MCF 10A (cell line): ENCODE results near the gene ANKRD23. TPM values are rescaled to one million over a fixed set of nuclear protein-coding genes. Genes with fewer than 3 reads are reported as not detected.
"Not testable (repeated sequence)": the region's sequence is repeated elsewhere in the genome, so short reads cannot be mapped to it uniquely, and the experiment has no call there.

Source experiments
- BruUV-seq: library from RNA; stranded (reverse); fragments of 400-500 nt; replicated peaks from 2 replicates; lab custom pipeline; 2021; lab: Mats Ljungman, UMichigan
- CTCF ChIA-PET: fragments of 300-600 bp; sonication (Branson Sonifier 250); formaldehyde crosslinking; extraction: SDS; loops from one replicate; lab custom pipeline; 2021; ENCODE audit warnings: antibody characterized with exemption, inconsistent platforms; lab: Yijun Ruan, JAX
- POLR2A ChIA-PET: fragments of 300-600, 350-650 bp; sonication (Branson Sonifier 250); formaldehyde crosslinking; extraction: SDS; loops from one replicate; lab custom pipeline; 2020; ENCODE audit warnings: antibody characterized with exemption, inconsistent platforms; lab: Yijun Ruan, JAX
- DNase-seq: peaks from one replicate; pipeline ENCODE4 v3.0.0-alpha.2; 2018; ENCODE audit not compliant: unreplicated experiment
- H3K27ac Mint-ChIP-seq: one replicate; pipeline ENCODE4 v1.8.0; 2022; ENCODE audit warnings: mild to moderate bottlenecking, low read depth, mixed read lengths; ENCODE audit not compliant: unreplicated experiment
- H3K27me3 Mint-ChIP-seq: one replicate; pipeline ENCODE4 v1.8.0; 2022; ENCODE audit warnings: mixed read lengths; ENCODE audit not compliant: insufficient read depth, unreplicated experiment
- H3K36me3 Mint-ChIP-seq: one replicate; pipeline ENCODE4 v1.8.0; 2022; ENCODE audit warnings: mild to moderate bottlenecking, moderate library complexity, mixed read lengths; ENCODE audit not compliant: insufficient read depth, unreplicated experiment
- H3K4me1 Mint-ChIP-seq: one replicate; pipeline ENCODE4 v1.8.0; 2022; ENCODE audit warnings: mixed read lengths; ENCODE audit not compliant: insufficient read depth, unreplicated experiment
- H3K4me3 Mint-ChIP-seq: one replicate; pipeline ENCODE4 v1.8.0; 2022; ENCODE audit warnings: mild to moderate bottlenecking, moderate library complexity, mixed read lengths; ENCODE audit not compliant: unreplicated experiment
- H3K9me3 Mint-ChIP-seq: one replicate; pipeline ENCODE4 v1.8.0; 2022; ENCODE audit warnings: mixed read lengths; ENCODE audit not compliant: unreplicated experiment
- CTCF ChIP-seq: fragments of 200-600 bp; IDR thresholded peaks from one replicate; pipeline ENCODE4 v1.8.0; 2022; ENCODE audit warnings: antibody characterized with exemption, mild to moderate bottlenecking; ENCODE audit not compliant: unreplicated experiment
- intact Hi-C: fragments of 100-400 bp; cut with micrococcal nuclease; formaldehyde crosslinking; loops from 2 replicates; pipeline ENCODE4 v1.14.1; 2022
- total RNA-seq: library from RNA; stranded (reverse); gene quantifications from 2 replicates; pipeline ENCODE4 v1.2.3, GENCODE V29; 2022

Gene ANKRD23
- total RNA-seq, 1 experiment from 2014 or later, result 3.4 TPM

- Mint-ChIP-seq H3K36me3 (peaks cover 5% of the 10 kb centered on the region), H3K27ac (no peak overlapping the region), H3K27me3 (no peaks in the 10 kb centered on the region), H3K4me3 (no peak overlapping the region), H3K9me3 (no peaks in the 10 kb centered on the region), H3K4me1 (no peaks in the 10 kb centered on the region)
- ChIA-PET CTCF (interaction anchor here (0.6 to 1.5 kb wide), 4 partner anchors 44 to 236 kb away, joined by 3 to 5 read pairs (median 3); partner anchors contain the start of gene CNNM4), POLR2A (interaction anchor here (1.0 kb wide), 1 partner anchor 9 kb away, joined by 3 read pairs; no protein-coding TSS in a partner anchor)
- intact Hi-C loops, result loop anchor here (10.0 kb wide), 1 partner anchor 72 kb away; no protein-coding TSS in a partner anchor
- no TSS peak for BruUV-seq
- TF ChIP-seq CTCF, result no peak
- no peak for DNase-seq
These were observed 37.2 kb downstream of the ANKRD23 start for GRCh38 chr2:96806468-96807126.

GRCh38 chr2:96805946-96806345, 37.9 kb downstream of the ANKRD23 start:
- not testable (repeated sequence) for DNase-seq, H3K36me3 Mint-ChIP-seq, H3K27me3 Mint-ChIP-seq, H3K4me3 Mint-ChIP-seq, H3K27ac Mint-ChIP-seq, H3K4me1 Mint-ChIP-seq, BruUV-seq, H3K9me3 Mint-ChIP-seq
- ChIA-PET CTCF (interaction anchor here (0.7 to 1.5 kb wide), 3 partner anchors 45 to 236 kb away, joined by 3 to 5 read pairs (median 5); partner anchors contain the start of gene CNNM4), POLR2A (interaction anchor here (1.0 kb wide), 1 partner anchor 9 kb away, joined by 3 read pairs; no protein-coding TSS in a partner anchor)
- intact Hi-C loops, result loop anchor here (10.0 kb wide), 1 partner anchor 71 kb away; no protein-coding TSS in a partner anchor

- no peak for DNase-seq
- intact Hi-C loops, result loop anchor here (5.0 to 10.0 kb wide), 2 partner anchors 70 to 188 kb away; no protein-coding TSS in a partner anchor
- Mint-ChIP-seq H3K4me3 (no peak overlapping the region), H3K27me3 (no peaks in the 10 kb centered on the region), H3K27ac (no peak overlapping the region), H3K4me1 (no peaks in the 10 kb centered on the region), H3K36me3 (peaks cover 5% of the 10 kb centered on the region), H3K9me3 (no peaks in the 10 kb centered on the region)
- CTCF ChIA-PET, result interaction anchor here (0.6 to 1.2 kb wide), 3 partner anchors 42 to 150 kb away, joined by 3 to 6 read pairs (median 4); no protein-coding TSS in a partner anchor
- BruUV-seq, result no TSS peak
- POLR2A ChIA-PET, result interaction anchor here (1.5 kb wide), 1 partner anchor 10 kb away, joined by 5 read pairs; no protein-coding TSS in a partner anchor
- no peak for TF ChIP-seq CTCF
These were observed 38.8 kb downstream of the ANKRD23 start for GRCh38 chr2:96804986-96805385.

- Mint-ChIP-seq H3K4me1 (no peaks in the 10 kb centered on the region), H3K27ac (no peak overlapping the region), H3K9me3 (no peaks in the 10 kb centered on the region), H3K4me3 (no peak overlapping the region), H3K27me3 (no peaks in the 10 kb centered on the region), H3K36me3 (no peaks in the 10 kb centered on the region)
- ChIA-PET POLR2A (interaction anchor here (1.1 kb wide), 1 partner anchor 45 kb away, joined by 3 read pairs; no protein-coding TSS in a partner anchor), CTCF (interaction anchor here (0.5 to 0.6 kb wide), 2 partner anchors 170 to 600 kb away, joined by 3 read pairs; no protein-coding TSS in a partner anchor)
- BruUV-seq, result no TSS peak
- no peak for TF ChIP-seq CTCF
- intact Hi-C loops, result loop anchor here (5.0 to 10.0 kb wide), 2 partner anchors 68 to 185 kb away; no protein-coding TSS in a partner anchor
- no peak for DNase-seq
These were observed 41.1 kb downstream of the ANKRD23 start for GRCh38 chr2:96802721-96803120.
